Skeletal muscle tissue (tissue), 4 donors: Measurements from ENCODE around the gene HRG. TPM values are rescaled to one million over a fixed set of nuclear protein-coding genes. Genes with fewer than 3 reads are reported as not detected.
"Not testable (repeated sequence)": the region's sequence is repeated elsewhere in the genome, so short reads cannot be mapped to it uniquely, and the experiment has no call there.

Experiments used
- H3K27ac ChIP-seq: one replicate; pipeline ENCODE4 v1.7.0; 2013; ENCODE audit warnings: mild to moderate bottlenecking, low read depth, low read length, inconsistent platforms
- H3K27me3 ChIP-seq, 3 donors: one replicate each; pipeline ENCODE4 v1.7.0; 2013; ENCODE audit warnings: low read length in 3 of 3; ENCODE audit not compliant: control insufficient read depth in 3 of 3, insufficient read depth in 3 of 3
- H3K36me3 ChIP-seq, 3 donors: one replicate each; pipeline ENCODE4 v1.7.0; 2013; ENCODE audit warnings: low read length in 3 of 3; ENCODE audit not compliant: control insufficient read depth in 3 of 3, insufficient read depth in 3 of 3
- H3K4me1 ChIP-seq, 3 donors: one replicate each; pipeline ENCODE4 v1.7.0; 2013; ENCODE audit warnings: low read length in 3 of 3, mild to moderate bottlenecking in 3 of 3; ENCODE audit not compliant: control insufficient read depth in 3 of 3, insufficient read depth in 3 of 3
- H3K4me3 ChIP-seq, 3 donors: one replicate each; pipeline ENCODE4 v1.7.0; 2013; ENCODE audit warnings: low read length in 3 of 3
- H3K9ac ChIP-seq, 3 donors: one replicate each; pipeline ENCODE4 v1.7.0; 2013; ENCODE audit warnings: low read length in 3 of 3, mild to moderate bottlenecking in 3 of 3, moderate library complexity in 2 of 3, low read depth in 1 of 3
- H3K9me3 ChIP-seq, 3 donors: one replicate each; pipeline ENCODE4 v1.7.0; 2013; ENCODE audit warnings: low read length in 3 of 3; ENCODE audit not compliant: control insufficient read depth in 3 of 3
- total RNA-seq: library from RNA; depleted of rRNA; stranded (reverse); fragments of >200 nt; gene quantifications from one replicate; pipeline ENCODE4 v1.2.3, GENCODE V29; 2014
- donor health status: Osteomylitis.

Gene HRG
- total RNA-seq, 1 donor from 2014 or later = not detected

GRCh38 chr3:186691676-186692075, 25.9 kb downstream of the HRG start:
- no peaks in the 10 kb centered on the region for H3K4me1 ChIP-seq
- no peaks in the 10 kb centered on the region for H3K36me3 ChIP-seq
- no peak overlapping the region for H3K27ac ChIP-seq
- no peak overlapping the region for H3K4me3 ChIP-seq
- no peaks in the 10 kb centered on the region for H3K9me3 ChIP-seq
- H3K27me3 ChIP-seq = peaks cover 3 to 6% (median 3%) of the 10 kb centered on the region in 3 donors
- no peak overlapping the region for H3K9ac ChIP-seq

- no peak overlapping the region for H3K4me3 ChIP-seq
- H3K4me1 ChIP-seq = no peaks in the 10 kb centered on the region
- H3K27me3 ChIP-seq = peaks cover 0 to 6% (median 3%) of the 10 kb centered on the region in 3 donors
- no peak overlapping the region for H3K27ac ChIP-seq
- no peaks in the 10 kb centered on the region for H3K9me3 ChIP-seq
- no peaks in the 10 kb centered on the region for H3K36me3 ChIP-seq
- no peak overlapping the region for H3K9ac ChIP-seq
Observed at GRCh38 chr3:186693843-186694242, 28.0 kb downstream of the HRG start.

DNA sequence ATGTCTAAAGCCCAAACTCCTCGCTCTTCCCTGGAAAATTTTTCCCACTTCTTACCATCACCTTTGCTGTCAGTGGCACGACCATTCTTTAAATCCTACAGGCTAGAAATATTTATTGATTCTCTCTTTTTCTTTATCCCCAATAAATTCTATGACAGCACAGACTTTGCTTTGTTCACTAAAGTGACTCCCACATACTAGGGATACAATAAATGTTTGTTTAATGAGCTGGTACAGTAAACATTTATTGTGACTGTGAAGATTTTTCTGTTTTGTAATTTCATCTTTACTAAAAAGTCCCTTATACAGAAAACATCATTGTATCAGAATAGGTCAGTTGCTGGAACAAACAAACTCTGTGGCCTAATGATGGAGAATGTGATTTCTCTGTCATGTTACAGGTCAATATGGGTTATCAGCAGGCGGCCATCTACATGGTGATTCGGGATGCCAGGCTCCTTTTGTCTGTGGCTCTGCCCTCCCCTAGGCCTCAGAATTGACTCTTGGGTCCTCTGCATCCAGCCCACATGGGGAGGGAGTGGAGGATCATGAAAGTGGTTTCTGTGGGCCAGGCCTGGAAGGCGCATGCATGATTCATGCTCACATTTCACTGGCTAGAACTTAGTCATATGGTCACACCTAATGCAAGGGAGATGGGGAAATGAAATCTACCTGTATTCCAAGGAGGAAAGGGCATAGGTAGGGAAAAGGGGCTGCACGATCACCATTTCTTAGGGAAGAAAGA, 28.6 kb downstream of the HRG start:
- H3K4me1 ChIP-seq = no peaks in the 10 kb centered on the region
- no peak overlapping the region for H3K4me3 ChIP-seq
- H3K36me3 ChIP-seq = no peaks in the 10 kb centered on the region
- H3K9me3 ChIP-seq = no peaks in the 10 kb centered on the region
- H3K9ac ChIP-seq = no peak overlapping the region
- no peak overlapping the region for H3K27ac ChIP-seq
- peaks cover 0 to 6% (median 3%) of the 10 kb centered on the region in 3 donors for H3K27me3 ChIP-seq

DNA sequence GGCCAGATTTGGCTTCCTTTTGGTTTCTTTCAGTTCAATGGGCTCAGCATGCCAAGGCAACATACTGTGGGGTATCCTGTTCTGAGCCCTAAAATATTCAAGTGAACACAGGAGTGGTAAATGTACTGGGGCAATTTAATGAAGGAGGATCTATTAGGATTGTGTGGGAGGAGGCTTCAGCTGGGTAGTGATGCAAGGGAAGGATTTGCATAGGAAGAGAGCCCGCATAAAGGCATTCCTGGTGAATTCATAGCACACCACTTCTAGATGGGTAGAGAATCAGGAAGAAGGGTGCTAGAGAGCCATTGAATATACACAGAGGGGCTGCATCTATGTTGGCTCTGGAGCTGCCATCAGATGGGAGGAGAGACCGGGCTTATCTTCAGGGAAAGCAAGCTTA, 30.7 kb downstream of the HRG start:
- Histone ChIP-seq H3K36me3 (no peaks in the 10 kb centered on the region), H3K4me3 (no peak overlapping the region), H3K27me3 (peaks cover 0 to 6% (median 3%) of the 10 kb centered on the region in 3 donors), H3K27ac (no peak overlapping the region), H3K9me3 (no peaks in the 10 kb centered on the region), H3K4me1 (no peaks in the 10 kb centered on the region), H3K9ac (no peak overlapping the region)

DNA sequence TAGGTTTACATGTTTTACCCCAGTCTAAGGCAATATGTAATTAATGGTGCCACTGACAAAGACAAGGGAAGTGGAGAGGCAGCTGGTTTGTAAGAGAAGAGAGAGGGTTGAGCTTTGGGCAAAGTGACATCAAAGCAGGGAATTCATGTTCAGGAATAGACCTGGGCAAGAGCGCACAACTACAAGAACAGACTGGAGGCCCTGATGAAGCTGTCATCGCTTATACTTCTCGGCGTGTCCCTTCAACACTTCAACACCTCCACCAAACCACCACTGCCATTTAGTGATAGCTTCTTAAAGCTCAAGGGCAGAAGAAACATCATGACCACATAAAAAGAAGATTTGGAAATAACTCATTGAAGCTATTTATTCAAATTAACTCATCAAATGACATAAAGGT, 31.7 kb downstream of the HRG start:
- no peak overlapping the region for H3K9ac ChIP-seq
- H3K36me3 ChIP-seq = no peaks in the 10 kb centered on the region
- H3K27ac ChIP-seq = no peak overlapping the region
- no peaks in the 10 kb centered on the region for H3K4me1 ChIP-seq
- no peak overlapping the region for H3K4me3 ChIP-seq
- no peaks in the 10 kb centered on the region for H3K9me3 ChIP-seq
- no peaks in the 10 kb centered on the region for H3K27me3 ChIP-seq

DNA sequence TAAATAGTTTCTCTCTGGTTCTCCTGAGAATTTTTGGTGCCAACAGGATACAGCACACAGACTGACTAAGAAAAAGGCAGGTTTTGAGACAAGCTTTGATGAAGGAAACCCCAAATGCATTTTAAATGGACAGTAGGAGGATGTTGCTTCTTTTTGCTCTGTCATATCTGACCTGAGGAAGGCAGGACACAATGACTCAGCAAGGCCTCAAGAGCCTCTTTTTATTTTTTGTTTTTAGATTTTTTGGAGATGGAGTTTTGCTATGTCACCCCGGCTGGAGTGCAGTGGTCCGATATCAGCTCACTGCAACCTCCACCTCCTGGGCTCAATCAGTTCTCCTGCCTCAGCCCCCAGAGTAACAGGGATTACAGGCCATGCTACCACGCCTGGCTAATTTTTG, 34.5 kb downstream of the HRG start:
- Histone ChIP-seq H3K9me3 (no peaks in the 10 kb centered on the region), H3K4me1 (no peaks in the 10 kb centered on the region), H3K27ac (no peak overlapping the region), H3K9ac (no peak overlapping the region), H3K4me3 (no peak overlapping the region), H3K36me3 (no peaks in the 10 kb centered on the region), H3K27me3 (no peaks in the 10 kb centered on the region)

GRCh38 chr3:186702451-186702850, 36.6 kb downstream of the HRG start:
- not testable (repeated sequence) for H3K36me3 ChIP-seq, H3K27ac ChIP-seq, H3K9me3 ChIP-seq, H3K4me1 ChIP-seq, H3K9ac ChIP-seq, H3K27me3 ChIP-seq, H3K4me3 ChIP-seq

DNA sequence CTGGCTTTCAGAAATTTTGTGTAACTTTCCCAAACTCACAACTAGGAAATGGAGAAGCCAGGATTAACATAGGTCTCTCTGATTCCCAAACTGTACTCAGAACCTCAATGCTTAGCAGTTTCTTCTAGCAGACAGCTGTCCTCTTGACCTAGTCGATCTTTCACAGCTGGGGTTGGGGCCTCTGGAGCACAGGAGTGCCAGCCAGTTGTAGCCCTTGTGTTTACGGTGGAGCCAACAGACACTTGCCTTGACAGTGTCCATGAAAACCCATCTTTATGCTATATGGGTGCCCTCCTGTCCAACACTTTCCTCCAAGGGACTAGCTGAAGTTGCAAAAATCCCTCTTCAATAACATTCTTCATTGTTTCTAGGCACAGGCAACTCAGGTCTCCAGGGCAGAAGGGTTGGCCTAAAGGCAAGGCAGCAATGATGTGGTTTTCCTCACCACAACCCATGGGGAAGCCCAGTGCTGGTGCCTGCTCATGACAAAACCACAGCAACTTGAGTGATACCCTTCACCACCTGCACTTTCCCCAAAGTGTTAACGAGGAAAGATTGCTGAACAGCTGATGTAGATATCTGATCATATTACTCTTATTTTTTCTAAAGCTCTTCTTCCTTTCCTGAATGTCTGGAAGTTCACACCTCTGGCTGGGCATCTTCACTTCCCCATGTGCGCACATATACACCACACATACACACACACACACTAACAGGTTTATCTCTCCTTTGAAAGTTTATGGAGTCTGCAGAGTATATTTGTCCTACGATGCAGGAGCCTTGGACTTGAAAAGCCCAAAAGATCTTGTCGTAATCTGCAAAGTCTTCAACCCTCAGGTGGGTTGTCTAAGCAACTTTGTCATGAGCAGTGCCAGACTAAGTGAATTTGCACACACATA, 40.3 kb downstream of the HRG start:
- Histone ChIP-seq H3K4me3 (no peak overlapping the region), H3K36me3 (no peaks in the 10 kb centered on the region), H3K27ac (no peak overlapping the region), H3K9me3 (no peaks in the 10 kb centered on the region), H3K4me1 (no peaks in the 10 kb centered on the region), H3K27me3 (peaks cover 0 to 2% (median 0%) of the 10 kb centered on the region in 3 donors), H3K9ac (no peak overlapping the region)

DNA sequence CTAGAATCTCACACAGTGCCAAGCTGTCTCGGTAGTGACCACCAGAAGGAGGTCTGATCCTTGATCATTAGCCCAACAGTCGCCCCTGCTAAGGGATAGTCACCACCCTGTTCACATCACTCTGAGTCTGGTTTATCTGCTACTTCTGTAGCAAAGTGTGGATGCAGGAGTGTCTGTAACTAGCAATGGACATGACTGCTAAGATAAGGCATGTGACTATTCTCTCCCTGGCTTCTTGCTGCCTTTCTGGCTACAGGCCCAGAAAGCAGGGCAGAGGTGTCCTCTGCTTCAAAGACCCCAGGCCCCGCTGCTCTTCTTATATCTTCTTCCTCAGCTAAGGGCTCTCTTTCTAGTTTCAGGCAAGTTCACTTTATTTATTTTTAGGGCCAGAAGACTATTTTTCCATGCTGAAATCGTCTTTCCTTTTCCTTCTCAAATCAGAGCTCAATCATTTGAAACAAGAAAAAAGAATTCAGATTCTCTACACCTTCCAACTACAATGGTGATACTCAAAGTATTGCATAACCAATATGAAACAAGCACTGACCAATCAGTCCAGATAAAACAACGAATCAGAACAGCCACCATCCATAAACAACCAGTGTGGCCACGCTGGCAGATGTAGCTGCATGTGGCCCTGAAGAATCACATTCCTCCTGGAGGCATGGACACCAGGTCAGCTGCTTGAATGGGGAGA, 43.3 kb downstream of the HRG start:
- H3K36me3 ChIP-seq = no peaks in the 10 kb centered on the region
- peaks cover 0 to 2% (median 0%) of the 10 kb centered on the region in 3 donors for H3K27me3 ChIP-seq
- H3K9me3 ChIP-seq = no peaks in the 10 kb centered on the region
- no peaks in the 10 kb centered on the region for H3K4me1 ChIP-seq
- no peak overlapping the region for H3K4me3 ChIP-seq
- H3K9ac ChIP-seq = no peak overlapping the region
- H3K27ac ChIP-seq = no peak overlapping the region

DNA sequence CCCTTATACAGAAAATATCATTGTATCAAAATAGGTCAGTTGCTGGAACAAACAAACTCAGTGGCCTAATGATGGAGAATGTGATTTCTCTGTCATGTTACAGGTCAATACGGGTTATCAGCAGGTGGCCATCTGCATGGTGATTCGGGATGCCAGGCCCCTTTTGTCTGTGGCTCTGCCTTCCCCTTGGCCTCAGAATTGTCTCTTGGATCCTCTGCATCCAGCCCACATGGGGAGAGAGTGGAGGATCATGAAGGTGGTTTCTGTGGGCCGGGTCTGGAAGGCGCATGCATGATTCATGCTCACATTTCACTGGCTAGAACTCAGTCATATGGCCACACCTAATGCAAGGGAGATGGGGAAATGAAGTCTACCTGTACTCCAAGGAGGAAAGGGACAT, 44.9 kb downstream of the HRG start:
- H3K36me3 ChIP-seq, H3K27me3 ChIP-seq, H3K4me1 ChIP-seq, H3K4me3 ChIP-seq, H3K9ac ChIP-seq, H3K27ac ChIP-seq, H3K9me3 ChIP-seq: not testable (repeated sequence)
